BLaER1 (cell line): Measurements from ENCODE around the gene PTPN2.

Source experiments
- H3K27ac ChIP-seq: shearing (Covaris generic); formaldehyde crosslinking; 2 replicates; pipeline ENCODE4 v1.8.1; 2022
- H3K27me3 ChIP-seq: shearing (Covaris generic); formaldehyde crosslinking; 2 replicates; pipeline ENCODE4 v1.8.1; 2022
- H3K36me3 ChIP-seq: shearing (Covaris generic); formaldehyde crosslinking; 2 replicates; pipeline ENCODE4 v1.8.1; 2022
- H3K4me1 ChIP-seq: shearing (Covaris generic); formaldehyde crosslinking; 2 replicates; pipeline ENCODE4 v1.8.1; 2022
- H3K4me2 ChIP-seq: shearing (Covaris generic); formaldehyde crosslinking; 2 replicates; pipeline ENCODE4 v1.8.1; 2022
- H3K4me3 ChIP-seq: shearing (Covaris generic); formaldehyde crosslinking; 2 replicates; pipeline ENCODE4 v1.8.1; 2022
- H3K9ac ChIP-seq: shearing (Covaris generic); formaldehyde crosslinking; 2 replicates; pipeline ENCODE4 v1.8.1; 2022
- H3K9me3 ChIP-seq: shearing (Covaris generic); formaldehyde crosslinking; 2 replicates; pipeline ENCODE4 v1.8.1; 2022
- H4K20me1 ChIP-seq: shearing (Covaris generic); formaldehyde crosslinking; 2 replicates; pipeline ENCODE4 v1.8.1; 2022
- Cebpa-rat ChIP-seq: shearing (Covaris generic); IDR thresholded peaks from 2 replicates; pipeline ENCODE4 v1.8.1; 2022

PTPN2 gene

DNA sequence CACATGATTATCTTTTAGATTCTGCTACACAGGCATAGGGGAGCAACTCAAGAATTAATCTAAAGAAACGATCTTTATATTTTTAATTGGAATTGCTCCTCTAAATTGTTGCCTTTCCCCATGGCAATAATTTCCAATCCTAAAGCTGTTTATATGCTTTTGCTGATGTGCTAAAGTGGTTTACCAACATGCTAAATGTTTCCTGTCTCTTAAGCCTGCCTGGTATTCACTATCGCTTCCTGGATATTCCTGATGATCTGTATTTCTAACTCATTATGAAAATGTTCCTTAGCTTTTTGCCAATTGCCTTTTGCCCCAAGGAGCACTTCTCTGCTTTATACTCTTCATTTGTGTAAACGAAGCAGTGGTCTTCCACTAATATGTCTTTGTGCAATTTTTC, 65.8 kb downstream of the PTPN2 start:
- H3K4me3 ChIP-seq: no peak overlapping the region
- no peaks in the 10 kb centered on the region; the same call in 1 of the 2 replicates for H4K20me1 ChIP-seq
- peaks cover 81% of the 10 kb centered on the region for H3K36me3 ChIP-seq
- H3K27me3 ChIP-seq: no peaks in the 10 kb centered on the region
- TF ChIP-seq Cebpa-rat: no peak
- no peak overlapping the region for H3K9ac ChIP-seq
- no peaks in the 10 kb centered on the region for H3K9me3 ChIP-seq
- H3K4me1 ChIP-seq: peaks cover 8% of the 10 kb centered on the region
- H3K27ac ChIP-seq: no peak overlapping the region
- no peak overlapping the region for H3K4me2 ChIP-seq

DNA sequence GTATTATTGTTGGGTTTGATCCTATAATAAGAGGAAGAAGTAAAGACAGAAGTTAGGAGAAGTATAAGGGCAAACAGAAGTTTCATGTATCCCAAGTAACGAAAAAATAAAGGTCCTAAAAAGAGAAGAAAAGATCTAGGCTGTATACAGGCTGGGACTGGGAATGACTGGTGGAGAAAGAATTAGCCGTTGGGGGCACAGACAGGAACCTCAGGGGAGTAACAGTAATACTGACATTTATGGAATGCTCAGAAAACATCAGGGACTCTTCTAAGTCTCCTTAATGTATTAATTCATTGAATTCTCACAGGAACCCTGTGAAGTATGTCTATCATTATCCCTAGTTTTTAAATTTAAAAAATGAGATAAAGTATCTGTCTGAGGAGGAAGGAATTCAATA, 67.6 kb downstream of the PTPN2 start:
- Histone ChIP-seq H3K9ac (no peak overlapping the region), H4K20me1 (no peaks in the 10 kb centered on the region; the same call in 1 of the 2 replicates), H3K27me3 (no peaks in the 10 kb centered on the region), H3K4me3 (no peak overlapping the region), H3K36me3 (peaks cover 81% of the 10 kb centered on the region), H3K4me1 (peaks cover 8% of the 10 kb centered on the region), H3K4me2 (no peak overlapping the region), H3K27ac (no peak overlapping the region), H3K9me3 (no peaks in the 10 kb centered on the region)
- TF ChIP-seq Cebpa-rat: no peak

DNA sequence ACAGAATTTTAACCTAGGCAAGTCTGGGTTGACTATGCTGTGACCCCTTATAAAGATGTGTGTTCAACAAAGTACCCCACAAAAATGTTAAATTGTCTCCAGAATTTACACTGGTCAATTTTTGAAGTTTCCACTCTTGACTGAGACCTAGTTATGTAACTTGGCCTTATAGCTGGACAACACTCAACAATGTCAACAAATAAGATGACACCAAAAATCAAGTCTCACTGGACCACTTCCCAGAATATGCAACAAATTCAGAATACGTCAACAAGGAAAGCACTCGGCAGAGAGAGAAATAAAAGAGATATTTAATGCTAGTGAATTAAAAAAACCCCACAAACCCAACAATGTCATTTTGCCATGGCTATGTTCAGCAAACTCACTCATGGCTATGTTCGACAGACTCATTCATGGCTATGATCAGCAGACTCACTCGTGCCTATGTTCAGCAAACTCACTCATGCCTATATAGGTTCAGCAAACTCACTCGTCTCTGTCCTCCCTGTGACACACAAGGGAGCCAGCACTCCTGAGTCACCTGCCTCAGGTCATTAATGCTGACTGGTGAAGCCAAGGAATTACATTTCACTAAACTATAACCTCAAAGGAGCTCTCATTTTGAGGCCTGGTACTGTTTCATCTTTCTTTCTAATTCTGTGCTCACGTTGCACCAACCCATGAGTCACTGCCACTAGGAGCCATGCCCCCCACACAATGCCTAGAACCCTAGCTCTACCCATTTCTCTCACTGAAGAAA, 72.7 kb downstream of the PTPN2 start:
- TF ChIP-seq Cebpa-rat: no peak
- Histone ChIP-seq H3K4me3 (no peak overlapping the region), H3K27ac (no peak overlapping the region)

DNA sequence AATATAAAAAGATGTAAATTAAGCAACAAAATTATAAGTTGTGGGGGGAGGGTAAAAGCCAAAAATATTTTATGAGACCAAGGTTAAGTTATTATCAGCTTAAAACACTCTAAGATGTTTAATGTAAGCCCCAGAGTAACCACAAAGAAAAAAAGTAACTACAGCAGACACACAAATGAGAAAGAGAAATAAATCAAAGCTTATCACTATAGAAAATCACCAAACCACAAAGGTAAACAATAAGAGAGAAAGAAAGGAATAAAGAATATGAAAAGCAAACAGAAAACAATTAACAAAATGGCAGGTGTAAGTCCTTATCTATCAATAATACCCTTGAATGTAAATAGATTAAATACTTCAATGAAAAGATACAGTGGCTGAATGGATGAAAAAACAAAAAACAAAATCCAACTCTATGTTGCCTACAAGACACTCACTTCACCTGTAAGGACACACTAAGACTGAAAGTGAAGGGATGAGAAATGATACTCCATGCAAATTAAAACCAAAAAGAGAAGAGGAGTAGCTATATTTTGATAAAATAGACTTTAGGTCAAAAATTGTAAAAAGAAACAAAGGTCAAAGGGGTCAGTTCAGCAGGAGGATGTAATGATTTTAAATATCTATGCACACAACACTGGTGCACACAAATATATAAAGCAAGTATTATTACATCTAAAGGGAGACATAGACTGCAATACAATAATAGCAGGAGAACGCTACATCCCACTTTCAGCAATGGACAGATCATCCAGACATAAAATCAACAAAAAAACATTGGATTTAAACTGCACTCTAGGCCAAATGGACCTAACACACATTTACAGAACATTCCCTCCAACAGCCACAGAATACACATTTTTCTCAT, 80.7 kb downstream of the PTPN2 start:
- Histone ChIP-seq H3K4me3 (no peak overlapping the region), H3K9ac (no peak overlapping the region), H3K36me3 (peaks cover 64% of the 10 kb centered on the region)

More for the DNA sequence above, 72.7 kb downstream of the PTPN2 start:
- Histone ChIP-seq H3K4me1 (no peaks in the 10 kb centered on the region), H3K9me3 (peaks cover 13% of the 10 kb centered on the region), H3K36me3 (peaks cover 89% of the 10 kb centered on the region), H4K20me1 (no peaks in the 10 kb centered on the region), H3K4me2 (no peak overlapping the region), H3K27me3 (no peaks in the 10 kb centered on the region), H3K9ac (no peak overlapping the region)

DNA sequence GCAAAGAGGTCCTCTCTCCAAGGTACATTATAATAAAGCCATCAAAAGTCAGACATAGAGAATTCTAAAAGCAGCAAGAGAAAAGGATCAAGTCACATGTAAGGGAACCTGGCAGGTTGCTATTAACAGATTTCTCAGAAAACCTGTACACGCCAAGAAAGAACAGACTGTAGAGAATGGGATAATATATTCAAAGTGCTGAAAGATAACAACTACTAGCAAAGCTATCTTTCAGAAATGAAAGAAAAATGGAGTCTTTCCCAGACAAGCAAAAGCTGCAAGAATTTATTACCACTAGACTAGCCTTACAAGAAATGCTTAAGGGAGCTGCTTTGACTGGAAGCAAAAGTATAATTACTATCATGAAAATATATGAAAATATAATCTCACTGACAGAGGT, 81.5 kb downstream of the PTPN2 start:
- no peaks in the 10 kb centered on the region for H3K27me3 ChIP-seq
- H3K9ac ChIP-seq: no peak overlapping the region
- peaks cover 17% of the 10 kb centered on the region for H3K9me3 ChIP-seq
- peaks cover 65% of the 10 kb centered on the region for H3K36me3 ChIP-seq
- H3K4me3 ChIP-seq: no peak overlapping the region
- no peaks in the 10 kb centered on the region for H4K20me1 ChIP-seq
- H3K4me2 ChIP-seq: no peak overlapping the region
- H3K27ac ChIP-seq: no peak overlapping the region
- H3K4me1 ChIP-seq: no peaks in the 10 kb centered on the region
- TF ChIP-seq Cebpa-rat: no peak

More for the DNA sequence above, 80.7 kb downstream of the PTPN2 start:
- Histone ChIP-seq H3K27ac (no peak overlapping the region), H3K9me3 (peaks cover 18% of the 10 kb centered on the region), H3K27me3 (no peaks in the 10 kb centered on the region), H4K20me1 (no peaks in the 10 kb centered on the region), H3K4me1 (no peaks in the 10 kb centered on the region), H3K4me2 (no peak overlapping the region)
- TF ChIP-seq Cebpa-rat: no peak

DNA sequence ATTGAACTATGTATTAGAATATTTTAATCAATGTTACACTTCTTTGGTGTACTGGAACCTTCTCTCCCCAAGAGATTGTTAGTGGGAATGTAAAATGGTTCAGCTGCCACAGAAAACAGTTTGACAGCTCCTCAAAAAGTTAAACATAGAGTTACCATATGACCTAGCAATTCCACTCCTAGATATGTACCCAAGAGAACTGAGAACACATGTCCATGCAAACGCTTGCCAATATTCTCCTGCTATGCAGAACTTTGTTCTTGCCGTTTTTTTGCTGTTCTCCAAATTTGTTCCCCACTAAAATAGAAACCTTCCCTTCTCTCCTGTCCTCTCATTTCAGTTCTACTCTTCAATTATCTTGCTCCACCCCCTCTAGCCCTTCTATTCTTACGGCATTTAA, 87.6 kb downstream of the PTPN2 start:
- Histone ChIP-seq H3K4me3 (no peak overlapping the region), H3K9me3 (no peaks in the 10 kb centered on the region), H3K27ac (no peak overlapping the region), H3K4me2 (no peak overlapping the region), H3K27me3 (no peaks in the 10 kb centered on the region), H3K9ac (no peak overlapping the region), H3K36me3 (peaks cover 69% of the 10 kb centered on the region), H4K20me1 (no peaks in the 10 kb centered on the region), H3K4me1 (no peaks in the 10 kb centered on the region)
- TF ChIP-seq Cebpa-rat: no peak

DNA sequence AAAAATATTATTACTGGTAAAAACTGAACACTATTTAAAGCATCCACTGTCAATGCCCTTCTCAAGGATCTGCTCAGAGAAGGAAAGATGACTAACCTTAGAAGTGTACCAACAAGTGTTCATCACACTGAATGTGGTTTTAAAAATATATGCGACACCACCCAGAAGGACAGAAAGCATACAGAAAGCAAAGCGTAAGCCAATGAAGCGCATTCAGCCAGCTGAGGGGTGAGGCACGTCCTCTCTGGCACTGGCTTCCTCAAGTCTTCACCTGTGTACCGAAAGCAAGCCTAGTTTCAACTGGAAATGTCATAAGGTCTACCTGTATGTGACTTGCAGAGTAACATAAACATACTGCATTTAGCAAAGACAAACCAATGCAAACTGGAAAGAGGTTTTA, 92.4 kb downstream of the PTPN2 start:
- H4K20me1 ChIP-seq: no peaks in the 10 kb centered on the region
- H3K9me3 ChIP-seq: no peaks in the 10 kb centered on the region
- TF ChIP-seq Cebpa-rat: no peak
- H3K4me2 ChIP-seq: no peak overlapping the region
- H3K36me3 ChIP-seq: peaks cover 40% of the 10 kb centered on the region
- H3K4me3 ChIP-seq: no peak overlapping the region
- H3K9ac ChIP-seq: no peak overlapping the region
- H3K27me3 ChIP-seq: no peaks in the 10 kb centered on the region
- H3K27ac ChIP-seq: no peak overlapping the region
- no peaks in the 10 kb centered on the region for H3K4me1 ChIP-seq

DNA sequence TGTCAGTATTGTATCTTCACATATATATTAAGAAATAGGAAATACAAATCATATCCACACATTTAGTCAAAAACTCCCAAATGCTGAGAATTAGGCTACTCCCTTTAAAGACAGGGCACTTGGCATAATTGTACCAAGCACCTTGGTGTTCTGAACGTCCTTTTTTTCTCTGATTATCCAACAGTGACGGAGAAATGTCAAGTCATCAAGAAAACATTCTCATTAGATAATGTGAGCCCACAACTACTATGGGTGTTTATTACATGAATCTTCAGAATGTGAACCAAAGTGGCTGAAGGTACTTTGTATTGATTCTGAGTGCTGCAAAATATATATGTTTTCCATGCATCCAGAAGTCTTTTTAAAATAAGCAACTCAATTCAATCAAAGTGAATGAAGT, 97.4 kb downstream of the PTPN2 start:
- no peak for TF ChIP-seq Cebpa-rat
- Histone ChIP-seq H3K9ac (no peak overlapping the region), H3K9me3 (no peaks in the 10 kb centered on the region), H3K27me3 (no peaks in the 10 kb centered on the region), H3K36me3 (0 out of 2 replicates have a peak, but pooled peaks cover 3% of the 10 kb centered on the region), H3K4me3 (no peak overlapping the region), H3K27ac (no peak overlapping the region), H3K4me1 (no peaks in the 10 kb centered on the region), H3K4me2 (no peak overlapping the region), H4K20me1 (no peaks in the 10 kb centered on the region)

DNA sequence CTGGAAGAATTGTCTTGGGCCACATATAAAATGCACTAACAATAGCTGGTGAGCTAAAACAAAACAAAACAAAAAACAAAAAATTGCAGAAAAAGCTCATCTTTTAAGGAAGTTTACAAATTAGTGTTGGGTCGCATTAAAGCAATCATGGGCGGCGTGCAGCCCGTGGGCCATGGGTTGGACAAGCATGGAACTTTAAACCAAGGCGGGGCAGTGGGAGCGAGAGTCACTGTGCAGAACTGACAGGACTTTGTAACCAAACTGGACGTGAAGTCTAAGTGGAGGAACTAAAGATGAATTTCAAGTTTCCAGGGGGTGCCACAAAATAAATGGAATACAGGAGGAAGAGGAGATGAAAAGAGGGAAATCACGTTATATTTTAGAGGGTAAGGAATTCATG, 100.5 kb downstream of the PTPN2 start:
- H4K20me1 ChIP-seq: no peaks in the 10 kb centered on the region
- H3K9ac ChIP-seq: no peak overlapping the region
- no peaks in the 10 kb centered on the region for H3K9me3 ChIP-seq
- H3K36me3 ChIP-seq: no peaks in the 10 kb centered on the region
- no peak overlapping the region for H3K4me3 ChIP-seq
- no peak for TF ChIP-seq Cebpa-rat
- H3K27ac ChIP-seq: no peak overlapping the region
- no peak overlapping the region for H3K4me2 ChIP-seq
- no peaks in the 10 kb centered on the region for H3K4me1 ChIP-seq
- H3K27me3 ChIP-seq: no peaks in the 10 kb centered on the region

DNA sequence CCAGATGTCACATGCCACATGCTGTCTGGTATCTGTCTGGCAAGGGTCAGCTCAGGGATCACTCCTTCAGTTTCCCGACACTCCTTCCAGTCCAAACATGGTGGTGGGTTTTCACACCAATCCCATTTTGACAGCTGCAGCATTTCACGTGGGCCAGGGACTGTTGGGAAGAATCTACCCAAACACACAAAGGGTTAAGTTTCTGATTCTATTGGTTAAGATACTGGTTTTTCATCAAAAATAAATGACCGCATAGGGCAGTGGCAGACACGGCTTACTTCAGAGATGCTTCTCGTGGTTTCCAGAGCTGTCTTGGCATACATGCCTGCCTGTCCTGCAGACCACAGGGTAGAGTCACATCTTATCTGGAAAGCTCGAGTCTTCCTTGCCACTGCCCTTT, 101.5 kb downstream of the PTPN2 start:
- no peak overlapping the region for H3K27ac ChIP-seq
- no peak overlapping the region for H3K4me3 ChIP-seq
- no peak overlapping the region for H3K4me2 ChIP-seq
- peaks cover 3% of the 10 kb centered on the region for H3K9me3 ChIP-seq
- no peaks in the 10 kb centered on the region for H4K20me1 ChIP-seq
- no peak overlapping the region for H3K9ac ChIP-seq
- no peak for TF ChIP-seq Cebpa-rat
- peaks cover 5% of the 10 kb centered on the region for H3K4me1 ChIP-seq
- 0 out of 2 replicates have a peak, but pooled peaks cover 4% of the 10 kb centered on the region for H3K27me3 ChIP-seq
- no peaks in the 10 kb centered on the region for H3K36me3 ChIP-seq
